Stimulated activated CD4-positive, alpha-beta T cell treated with anti-CD3 and anti-CD28 coated beads, Interleukin-1b, Interleukin-23, amount 100 ng/mL, for 4 hours (primary cell): Measurements from ENCODE around the gene MTCL1.

ENCODE experiments used
- DNase-seq, 2 donors: peaks; one replicate each; pipeline ENCODE4 v3.0.0-alpha.2; 2020; ENCODE audit warnings: low read depth in 2 of 2

MTCL1 gene

DNA sequence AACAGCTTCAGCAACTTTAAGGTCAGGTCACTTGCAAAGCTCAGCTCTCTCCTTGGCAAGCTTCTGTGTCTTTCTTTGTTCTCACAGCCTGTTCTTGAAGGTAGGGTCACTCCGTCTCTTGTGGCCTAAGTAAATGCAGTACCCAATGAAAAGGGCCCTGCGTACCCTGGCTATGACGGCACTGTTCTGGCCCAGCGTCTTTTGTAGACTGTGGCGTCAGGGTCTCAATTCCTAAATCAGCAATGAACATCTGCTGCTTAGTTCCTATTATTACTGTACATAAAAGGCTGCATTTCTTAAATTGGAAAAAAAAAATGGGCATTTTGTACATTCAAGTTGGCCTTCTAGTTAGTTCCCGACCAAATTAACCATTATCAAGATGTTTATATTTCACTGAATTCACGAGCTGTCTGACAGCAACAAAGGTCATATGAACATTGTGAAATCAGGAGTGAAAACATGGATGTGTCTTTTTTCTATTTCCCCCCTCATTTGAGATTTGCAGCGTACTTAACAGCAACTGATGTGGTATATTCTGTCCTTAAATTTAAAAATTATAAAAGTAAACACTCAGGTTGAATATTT lies 17.0 kb upstream of the MTCL1 start:
- no peak for DNase-seq

DNA sequence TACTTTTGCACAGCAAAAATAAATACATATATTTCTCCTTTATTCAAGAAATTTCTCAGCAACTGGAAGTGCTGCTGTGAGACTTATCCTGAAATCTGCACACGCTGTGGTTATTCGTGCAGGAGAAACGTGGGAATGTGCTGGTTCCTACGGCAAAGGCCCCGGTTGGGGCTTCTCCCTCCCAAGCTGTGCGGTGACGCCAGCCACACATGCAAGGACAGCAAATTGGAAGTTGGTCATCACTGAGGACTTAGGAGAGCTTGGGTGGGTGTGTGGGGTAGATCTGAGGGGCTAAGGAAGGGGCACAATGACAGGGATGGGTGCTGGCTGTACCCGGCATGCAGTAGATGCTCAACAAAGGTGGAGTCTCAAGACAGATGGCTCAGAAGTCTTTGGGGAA lies 16.5 kb upstream of the MTCL1 start:
- DNase-seq, result no peak

DNA sequence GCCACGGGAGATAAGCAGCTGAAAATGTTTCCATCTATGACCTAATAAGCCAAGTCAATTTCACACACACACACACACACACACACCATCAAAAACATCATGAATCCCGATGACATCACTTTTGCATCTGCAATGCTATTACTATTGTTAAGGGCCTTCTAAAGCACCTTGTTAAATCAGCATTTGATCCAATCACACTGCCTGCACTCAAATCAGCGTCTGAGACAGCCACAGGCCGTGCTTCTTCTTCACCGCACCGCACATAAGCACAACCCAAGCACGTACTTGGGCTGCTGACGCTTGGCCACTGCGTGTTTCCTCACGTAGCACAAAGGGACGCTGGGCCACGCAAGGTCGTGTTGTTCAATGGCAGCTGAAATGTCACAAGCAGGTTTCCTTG lies 15.8 kb upstream of the MTCL1 start:
- DNase-seq, result no peak

DNA sequence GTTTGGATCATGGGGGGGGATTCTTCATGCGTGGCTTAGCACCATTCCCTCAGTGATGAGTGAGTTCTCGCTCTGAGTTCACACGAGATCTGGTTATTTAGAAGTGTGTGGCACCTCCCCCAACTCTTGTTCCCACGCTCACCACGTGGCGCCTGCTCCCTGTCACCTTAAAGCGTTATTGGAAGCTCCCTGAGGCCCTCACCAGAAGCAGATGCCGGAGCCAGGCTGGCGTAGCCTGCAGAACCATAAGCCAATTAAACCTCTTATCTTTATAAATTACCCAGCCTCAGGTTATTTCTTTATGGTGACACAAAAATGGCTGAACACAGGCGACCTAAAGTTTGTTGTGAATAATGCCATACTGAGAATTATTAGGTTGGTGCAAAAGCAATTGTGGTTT lies 10.5 kb upstream of the MTCL1 start:
- DNase-seq, result no peak

DNA sequence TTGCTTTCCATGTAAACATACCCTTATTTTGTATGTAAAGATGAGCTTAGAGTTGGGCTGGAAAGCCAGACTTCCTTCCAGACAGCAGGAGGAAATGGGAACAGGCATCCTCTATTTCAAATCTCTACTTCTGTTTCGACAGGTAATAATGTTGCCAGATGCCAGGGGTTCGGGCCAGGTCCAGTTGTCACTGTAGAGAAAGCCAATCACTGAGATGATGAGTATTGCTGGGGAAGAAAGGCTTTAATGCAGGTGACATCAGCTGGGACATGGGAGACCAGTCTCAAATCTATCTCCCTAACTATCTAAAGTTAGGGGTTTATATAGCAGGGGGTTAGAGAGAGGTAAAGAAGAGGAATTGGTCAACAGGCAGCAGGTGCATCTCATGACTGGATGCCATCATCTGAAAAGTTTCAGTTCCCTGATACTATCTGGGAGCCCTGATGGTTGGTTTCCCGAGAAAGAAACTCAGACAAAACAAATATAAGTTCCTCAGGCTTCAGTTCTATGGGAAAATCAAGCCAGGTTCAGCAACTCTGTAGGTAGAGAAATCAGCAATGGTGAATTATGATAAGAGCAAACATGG lies 9.3 kb upstream of the MTCL1 start:
- no peak for DNase-seq

DNA sequence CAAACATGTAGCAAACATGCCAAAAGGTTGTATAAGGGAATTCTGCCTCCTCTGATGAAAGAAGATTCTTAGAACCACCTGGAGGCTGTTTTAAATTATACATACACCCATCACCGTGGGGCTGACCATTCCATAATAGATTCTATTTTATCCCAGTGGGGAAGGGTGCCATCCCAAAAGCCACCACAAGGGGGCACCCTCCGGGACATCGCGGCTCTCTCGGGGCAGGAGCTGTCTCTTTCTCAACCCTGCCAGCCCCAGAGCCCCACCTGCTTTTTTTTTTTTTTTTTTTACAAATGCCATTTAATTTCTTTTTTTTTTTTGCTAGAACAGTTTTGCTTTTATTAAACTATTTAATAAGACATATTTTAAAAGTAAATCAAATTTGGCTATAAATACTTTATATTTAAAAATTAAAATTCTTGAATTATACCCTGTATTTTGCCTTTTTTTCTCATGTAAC lies 8.6 kb upstream of the MTCL1 start:
- DNase-seq, result peak; percentile 75 to 76

DNA sequence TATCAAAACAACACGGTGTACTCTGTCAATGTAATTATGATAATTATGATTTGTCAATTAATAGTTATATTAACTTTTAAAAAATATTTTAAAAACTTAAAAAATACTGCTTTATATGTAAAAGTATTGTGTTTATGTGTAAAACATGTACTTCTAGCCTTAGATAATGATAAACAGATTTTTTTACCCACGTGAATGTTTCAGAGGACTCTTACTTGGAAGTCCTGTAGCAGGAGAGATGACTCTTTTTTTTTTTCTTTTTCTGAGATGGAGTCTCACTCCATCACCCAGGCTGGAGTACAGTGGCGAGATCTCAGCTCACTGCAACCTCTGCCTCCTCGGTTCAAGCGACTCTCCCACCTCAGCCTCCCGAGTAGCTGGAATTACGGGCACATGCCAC lies 6.2 kb upstream of the MTCL1 start:
- no peak for DNase-seq

DNA sequence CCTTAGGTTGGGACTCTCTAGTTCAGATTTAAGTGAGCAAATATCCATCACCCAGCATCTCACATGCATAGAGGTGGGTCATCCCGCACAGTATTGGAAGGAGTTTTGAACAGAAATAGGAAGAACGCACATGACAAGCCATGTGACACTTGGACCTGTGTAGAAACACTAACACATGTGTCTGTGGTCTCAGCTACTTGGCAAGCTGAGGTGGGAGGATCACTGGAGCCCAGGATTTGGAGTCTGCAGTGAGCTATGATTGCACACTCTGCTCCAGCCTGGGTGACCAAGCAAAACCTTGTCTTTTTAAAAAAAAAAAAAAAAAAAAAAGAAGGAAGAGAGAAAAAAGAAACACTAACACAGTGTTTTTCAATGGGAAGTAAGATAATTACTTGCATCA lies 5.4 kb upstream of the MTCL1 start:
- DNase-seq, result no peak

DNA sequence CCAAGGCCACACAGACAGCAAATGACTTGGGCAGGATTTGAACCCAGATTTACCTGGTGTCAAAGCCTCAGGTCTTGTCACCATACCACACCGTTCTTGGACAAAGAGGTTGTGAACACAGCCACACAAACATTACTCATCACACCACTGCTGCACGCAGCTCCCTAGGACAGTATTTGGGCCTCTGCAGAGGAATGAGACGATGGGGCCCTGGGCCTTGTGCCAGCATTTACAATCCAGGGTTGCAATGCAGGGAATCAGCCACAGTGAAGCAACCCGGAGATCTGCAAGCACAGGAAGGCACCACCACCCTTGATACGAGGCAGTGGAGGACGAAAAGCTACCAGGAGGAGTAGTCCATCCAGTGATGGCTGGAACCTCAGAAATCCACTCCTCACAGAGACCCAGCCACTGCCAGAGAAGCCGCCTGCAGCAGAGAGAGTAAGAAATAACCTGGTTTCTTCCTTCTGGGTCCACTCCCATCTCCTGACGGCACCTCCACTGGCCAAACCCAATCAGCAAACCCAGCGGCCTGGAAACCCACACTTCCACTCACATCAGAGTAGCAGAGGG lies 3.7 kb upstream of the MTCL1 start:
- DNase-seq, result no peak

DNA sequence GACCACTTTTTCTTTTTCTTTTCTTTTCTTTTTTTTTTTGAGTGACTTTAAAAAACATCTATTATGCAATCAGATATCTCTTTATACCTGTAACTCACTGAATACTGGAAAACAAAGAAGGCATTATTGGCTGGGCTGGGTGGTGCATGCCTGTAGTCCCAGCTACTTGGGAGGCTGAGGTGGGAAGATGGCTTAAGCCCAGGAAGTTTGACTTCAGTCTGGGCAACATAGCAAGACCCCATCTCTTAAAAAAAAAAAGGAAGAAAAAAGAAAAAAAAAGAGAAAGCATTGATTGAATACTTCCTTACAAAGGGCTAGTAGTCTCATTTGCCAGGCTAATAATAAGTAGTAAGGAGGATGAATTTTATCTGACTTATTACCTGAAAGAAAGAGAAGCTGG lies 2.7 kb upstream of the MTCL1 start:
- DNase-seq, result no peak

DNA sequence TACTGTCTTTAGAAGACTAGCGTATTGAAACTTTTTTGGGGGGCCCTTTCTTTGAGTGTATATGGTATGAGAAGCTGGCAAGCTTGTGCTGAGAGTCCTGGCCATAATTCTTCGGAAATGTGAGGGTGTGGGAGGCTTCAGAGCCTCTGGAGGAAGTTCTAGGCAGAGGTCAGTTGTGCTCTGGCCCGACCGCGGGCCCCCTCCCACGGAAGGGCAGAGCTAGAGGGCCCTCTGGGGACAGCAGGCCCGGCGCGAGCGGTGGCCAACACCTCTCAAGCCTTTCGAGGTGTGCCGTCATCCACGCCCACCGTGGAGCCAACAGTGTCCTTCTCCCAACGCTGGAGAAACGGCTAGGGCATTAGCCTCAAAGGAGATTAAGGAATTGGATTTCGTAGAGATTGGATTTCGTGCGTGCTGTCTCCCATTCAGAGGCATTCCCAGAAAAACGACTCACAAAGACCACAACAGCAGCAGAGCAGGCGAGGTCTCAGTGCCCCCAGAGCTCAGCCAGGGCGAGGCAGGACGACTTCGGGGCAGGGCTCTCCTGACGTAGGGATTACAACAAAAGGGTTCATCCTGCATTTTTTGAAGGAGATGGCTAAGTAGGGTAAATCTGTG lies 2.2 kb upstream of the MTCL1 start:
- DNase-seq, result no peak

DNA sequence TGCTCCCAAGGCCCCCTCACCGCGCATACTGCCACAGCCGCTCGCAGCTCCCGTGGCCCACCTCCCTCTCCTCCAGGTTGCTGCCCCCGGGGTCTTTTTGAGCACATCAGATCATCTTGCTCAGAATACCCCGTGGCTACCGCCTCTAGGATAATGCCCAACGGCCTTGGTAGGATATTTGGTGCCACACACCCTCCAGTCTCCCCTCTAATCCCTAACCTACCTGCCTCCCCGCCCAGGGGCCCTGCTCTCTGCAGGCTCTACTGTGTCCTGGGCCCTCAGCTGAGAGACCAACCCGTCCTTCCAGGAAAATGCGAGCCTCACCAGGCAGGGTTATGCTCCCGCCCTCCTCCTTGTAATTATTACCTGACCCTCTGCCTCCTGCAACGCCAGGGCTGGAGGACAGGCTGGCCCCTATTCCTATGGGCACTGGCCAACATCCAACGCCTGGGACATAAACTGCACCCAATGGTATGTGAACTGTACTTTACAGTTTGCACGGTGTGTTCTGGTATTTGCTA lies 1.5 kb upstream of the MTCL1 start:
- DNase-seq, result no peak

DNA sequence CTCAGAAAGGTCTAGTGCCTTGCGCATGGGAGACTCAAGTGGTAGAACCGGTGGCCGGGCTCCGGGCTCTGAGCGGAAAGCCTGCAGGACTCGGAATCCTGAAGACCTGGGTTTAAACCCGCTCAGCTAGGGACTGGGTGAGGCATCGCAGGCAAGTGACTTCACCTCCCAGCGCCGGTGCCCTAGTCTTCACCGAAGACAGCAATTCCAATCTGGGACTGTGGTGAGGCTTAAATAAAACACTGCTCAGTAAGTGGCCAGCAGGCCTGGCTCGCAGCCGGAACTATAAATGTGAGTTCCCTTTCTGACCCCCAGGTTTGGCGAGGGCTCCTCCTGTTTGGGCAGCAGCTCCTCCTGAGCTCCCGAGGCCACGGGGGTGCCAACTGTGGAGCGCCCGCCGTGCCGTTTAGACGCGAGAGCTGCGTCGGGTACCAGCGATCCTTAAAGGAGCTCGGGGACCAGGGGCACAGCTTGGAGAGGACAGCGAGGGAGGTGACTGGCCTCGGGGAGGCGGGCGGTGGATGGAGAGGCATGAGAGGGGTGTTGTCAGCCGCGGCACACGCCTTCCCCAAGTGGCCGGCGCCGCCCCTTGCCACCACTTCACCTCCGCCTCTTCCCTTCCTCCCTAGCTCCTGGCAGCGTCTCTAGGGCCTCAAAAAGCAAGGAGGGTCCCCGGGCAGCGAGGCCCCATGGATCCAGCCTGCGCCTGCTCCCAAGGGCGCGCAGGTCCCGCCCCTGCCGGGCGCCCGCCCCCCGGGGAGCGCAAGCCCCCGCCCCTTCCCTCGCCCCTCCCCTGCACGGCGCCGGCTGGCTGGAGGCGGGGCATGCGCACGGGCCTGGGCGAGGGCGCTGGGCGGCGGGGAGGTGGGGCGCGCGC lies 757 bp upstream of the MTCL1 start:
- DNase-seq, result peak; percentile 84 to 92

DNA sequence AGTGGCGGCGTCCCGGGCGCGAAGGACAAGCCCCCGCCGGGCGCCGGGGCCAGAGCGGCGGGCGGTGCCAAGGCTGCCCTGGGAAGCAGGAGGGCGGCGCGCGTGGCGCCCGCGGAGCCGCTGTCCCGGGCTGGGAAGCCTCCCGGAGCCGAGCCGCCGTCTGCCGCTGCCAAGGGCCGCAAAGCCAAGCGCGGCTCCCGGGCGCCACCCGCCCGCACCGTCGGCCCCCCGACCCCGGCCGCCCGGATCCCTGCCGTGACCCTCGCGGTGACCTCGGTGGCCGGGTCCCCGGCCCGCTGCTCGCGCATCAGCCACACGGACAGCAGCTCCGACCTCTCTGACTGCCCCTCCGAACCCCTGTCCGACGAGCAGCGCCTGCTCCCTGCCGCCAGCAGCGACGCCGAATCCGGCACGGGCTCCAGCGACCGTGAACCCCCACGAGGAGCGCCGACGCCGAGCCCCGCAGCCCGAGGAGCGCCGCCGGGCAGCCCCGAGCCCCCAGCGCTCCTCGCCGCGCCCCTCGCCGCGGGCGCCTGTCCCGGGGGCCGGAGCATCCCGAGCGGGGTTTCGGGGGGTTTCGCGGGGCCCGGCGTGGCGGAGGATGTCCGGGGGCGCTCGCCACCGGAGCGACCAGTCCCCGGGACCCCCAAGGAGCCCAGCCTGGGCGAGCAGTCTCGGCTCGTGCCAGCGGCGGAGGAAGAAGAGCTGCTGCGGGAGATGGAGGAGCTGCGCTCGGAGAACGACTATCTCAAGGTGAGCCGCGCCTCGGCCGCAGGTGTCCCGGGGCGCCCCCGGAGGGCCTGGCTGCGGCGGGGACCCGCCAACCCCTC lies 820 bp downstream of the MTCL1 start:
- DNase-seq, result peak in 1 of 2 donors; percentile 10

DNA sequence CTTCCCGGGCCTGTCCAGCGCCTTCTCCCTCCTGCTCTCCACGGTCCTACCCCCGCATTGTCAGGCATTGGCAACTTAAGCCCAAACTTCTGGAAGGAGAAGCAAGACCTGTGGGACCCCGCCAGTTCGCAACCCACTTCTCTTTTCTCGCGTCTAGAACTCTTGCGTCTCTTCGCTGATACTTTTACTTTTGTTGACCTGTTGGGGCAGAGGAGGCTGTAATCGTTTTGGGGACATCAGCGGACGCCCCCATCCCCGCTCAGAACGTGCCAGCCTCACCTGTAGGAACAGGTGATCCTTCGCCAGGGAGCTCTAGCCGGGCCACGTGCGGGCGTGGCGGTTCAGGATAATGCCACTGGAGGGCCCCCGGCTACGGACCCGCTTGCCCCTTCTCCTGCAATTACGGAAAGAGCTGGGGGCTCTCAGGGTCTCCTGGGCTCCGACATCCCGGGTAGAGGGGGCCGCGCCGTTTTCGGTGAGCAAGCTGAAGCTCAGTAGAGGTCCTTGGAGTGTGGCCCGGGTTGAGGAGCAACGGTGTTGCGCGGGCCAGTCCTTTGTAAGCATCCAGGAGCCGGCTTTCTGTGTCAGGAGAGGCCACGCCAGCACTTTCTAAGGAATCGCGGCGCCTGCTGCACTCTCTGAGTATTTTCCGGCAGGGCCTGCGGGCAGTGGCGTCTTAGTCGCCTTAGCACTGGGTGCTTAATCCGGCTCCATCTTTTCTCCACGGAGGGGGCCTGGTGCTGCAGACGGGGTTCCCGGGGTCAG lies 1.6 kb downstream of the MTCL1 start:
- DNase-seq, result no peak

DNA sequence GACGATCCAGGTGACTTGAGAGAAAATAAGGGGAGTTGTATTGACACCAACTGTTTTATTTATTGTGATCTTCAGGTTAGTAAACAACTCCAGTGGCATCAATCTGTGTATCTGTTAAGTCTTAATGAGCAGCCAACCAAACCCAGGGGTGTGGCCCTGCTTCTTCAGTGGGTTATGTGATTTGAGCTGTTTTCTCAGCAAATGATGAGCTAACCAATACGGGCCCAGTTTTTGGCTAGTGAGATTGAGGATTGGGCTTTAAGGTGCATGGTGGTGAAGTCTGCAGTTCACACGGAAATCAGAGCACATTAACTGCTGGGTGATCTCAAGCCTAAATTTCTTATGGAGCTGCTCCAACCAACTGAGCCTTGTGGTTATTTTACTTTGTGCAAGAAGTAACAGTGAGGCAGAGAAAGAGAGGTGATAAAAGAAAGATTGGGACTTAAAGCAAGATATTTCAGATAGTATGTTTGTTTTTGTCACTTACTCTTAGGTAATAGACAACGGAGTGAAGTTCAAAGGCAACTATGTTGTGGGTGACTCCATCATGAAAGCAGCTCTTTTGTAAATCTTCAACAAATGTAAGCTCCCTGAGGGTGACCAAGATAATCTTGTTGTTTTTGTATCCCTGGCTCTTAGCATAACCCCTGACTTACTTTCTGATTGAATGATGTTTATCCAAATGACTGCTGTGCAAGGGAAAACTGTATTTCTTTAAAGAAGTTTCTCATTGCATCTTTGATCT lies 2.4 kb downstream of the MTCL1 start:
- DNase-seq, result no peak

DNA sequence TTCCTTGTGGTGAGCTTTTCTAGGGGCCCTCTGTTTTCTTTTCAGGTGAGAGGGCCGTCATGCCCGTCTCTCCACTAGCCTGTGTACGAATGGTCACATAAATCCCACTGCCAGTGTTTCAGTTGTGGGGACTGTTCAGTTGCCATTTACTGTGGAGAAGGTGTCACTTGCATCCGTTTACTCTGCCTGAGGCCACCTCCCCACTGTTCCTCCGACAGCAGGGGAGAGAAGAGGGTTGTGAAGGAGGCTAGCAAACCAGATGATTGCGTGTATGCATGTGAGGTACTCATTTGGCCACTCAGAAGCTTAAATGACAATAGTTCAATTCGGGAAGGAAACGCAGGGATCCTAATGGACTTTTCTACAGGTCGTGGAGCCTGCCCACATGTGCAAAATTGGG lies 3.3 kb downstream of the MTCL1 start:
- no peak for DNase-seq

DNA sequence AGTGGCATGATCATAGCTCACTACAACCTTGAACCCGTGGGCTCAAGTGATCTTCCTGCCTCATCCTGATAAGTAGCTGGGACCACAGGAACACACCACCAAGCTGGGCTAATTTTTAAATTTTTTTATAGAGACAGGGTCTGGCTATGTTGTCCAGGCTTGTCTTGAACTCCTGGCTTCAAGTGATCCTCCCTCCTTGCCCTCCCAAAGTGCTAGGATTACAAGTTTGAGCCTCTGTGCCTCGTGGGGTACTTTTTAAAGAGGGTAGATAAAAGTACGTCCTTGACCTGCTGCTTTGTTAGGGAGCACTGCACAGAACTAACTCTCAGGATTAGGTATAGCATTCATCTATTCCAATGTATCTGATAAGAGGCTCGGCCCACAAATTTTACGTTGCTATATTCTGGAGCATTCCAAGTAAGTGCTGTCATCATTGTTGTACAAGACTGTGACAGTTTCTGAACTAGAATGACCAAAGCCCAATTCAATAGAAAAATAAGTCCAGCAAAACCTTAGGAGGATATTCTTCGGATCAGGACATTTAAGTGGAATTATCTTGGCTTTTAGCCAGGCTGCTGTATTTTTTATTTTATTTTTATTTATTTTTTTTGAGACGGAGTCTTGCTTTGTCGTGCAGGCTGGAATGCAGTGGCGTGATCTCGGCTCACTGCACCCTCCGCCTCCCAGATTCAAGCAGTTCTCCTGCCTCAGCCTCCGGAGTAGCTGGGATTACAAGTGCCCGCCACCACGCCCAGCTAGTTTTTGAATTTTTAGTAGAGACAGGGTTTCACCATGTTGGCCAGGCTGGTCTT lies 4.1 kb downstream of the MTCL1 start:
- no peak for DNase-seq

DNA sequence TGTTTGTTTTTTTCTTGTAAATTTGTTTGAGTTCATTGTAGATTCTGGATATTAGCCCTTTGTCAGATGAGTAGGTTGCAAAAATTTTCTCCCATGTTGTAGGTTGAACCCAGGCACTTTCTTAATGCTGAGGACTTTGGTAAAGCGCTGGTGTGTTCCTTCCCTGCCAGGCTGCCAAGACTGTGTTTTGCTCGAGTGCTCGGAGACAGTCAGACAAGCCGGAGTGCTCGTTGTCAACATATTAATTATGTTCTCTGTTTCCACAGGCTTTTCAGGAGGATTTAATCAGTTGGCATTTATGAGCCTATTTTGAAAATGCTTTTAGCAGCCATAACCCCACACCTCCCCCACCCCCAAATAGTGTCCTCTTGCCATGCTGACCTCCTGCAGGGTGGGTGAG lies 6.4 kb downstream of the MTCL1 start:
- no peak for DNase-seq
